SK-N-SH (cell line): ENCODE data around the gene CCSER1. TPM values are rescaled to one million over a fixed set of nuclear protein-coding genes. Genes with fewer than 3 reads are reported as not detected.

Experiments
- CTCF ChIA-PET: fragments of 300-600, 350-600 bp; formaldehyde crosslinking; extraction: SDS; loops from one replicate; lab custom pipeline; 2021; lab: Yijun Ruan, JAX
- POLR2A ChIA-PET: fragments of 350-600 bp; sonication (Branson Sonifier 250); formaldehyde crosslinking; extraction: SDS; loops from one replicate; lab custom pipeline; 2020; ENCODE audit warnings: antibody characterized with exemption, inconsistent platforms; lab: Yijun Ruan, JAX
- DNase-seq: peaks from one replicate; pipeline ENCODE4 v3.0.0; 2012
- H2AFZ ChIP-seq: fragments of 200-600 bp; sonication (generic); 2 replicates; pipeline ENCODE4 v1.8.1; 2016; ENCODE audit warnings: antibody characterized with exemption, mild to moderate bottlenecking, low read depth
- H3F3A ChIP-seq: fragments of 200-600 bp; sonication (generic); replicated peaks from 2 replicates; pipeline ENCODE3; 2016; ENCODE audit warnings: antibody characterized with exemption, mild to moderate bottlenecking; ENCODE audit not compliant: insufficient read depth
- H3K27ac ChIP-seq, 2 experiments: fragments of 200-500 bp in 1 of 2; fragments of 200-600 bp in 1 of 2; sonication (Bioruptor generic) in 1 of 2; sonication (generic), shearing (Covaris generic) in 1 of 2; 2 replicates each; pipeline versions ENCODE4 v1.5.1 to v1.6.1; 2014 to 2016; ENCODE audit warnings: low read depth in 2 of 2, inconsistent platforms in 1 of 2, low read length in 1 of 2, mild to moderate bottlenecking in 1 of 2, mixed read lengths in 1 of 2
- H3K27me3 ChIP-seq: fragments of 200-600 bp; sonication (generic), shearing (Covaris generic); 2 replicates; pipeline ENCODE4 v1.6.1; 2016; ENCODE audit warnings: mixed run types; ENCODE audit not compliant: insufficient read depth
- H3K36me3 ChIP-seq, 2 experiments: fragments of 200-500 bp in 1 of 2; fragments of 200-600 bp in 1 of 2; sonication (Bioruptor generic) in 1 of 2; sonication (generic) in 1 of 2; replicated peaks in 1 of 2; 2 replicates each; pipeline versions ENCODE3 to v1.5.1; 2014 to 2016; ENCODE audit warnings: low read length in 1 of 2, mild to moderate bottlenecking in 1 of 2; ENCODE audit not compliant: insufficient read depth in 2 of 2, control insufficient read depth in 1 of 2
- H3K4me1 ChIP-seq, 2 experiments: fragments of 200-500 bp in 1 of 2; fragments of 200-600 bp in 1 of 2; sonication (Bioruptor generic) in 1 of 2; sonication (generic), shearing (Covaris generic) in 1 of 2; 2 replicates each; pipeline versions ENCODE4 v1.5.1 to v1.6.1; 2014 to 2016; ENCODE audit warnings: low read depth in 1 of 2, low read length in 1 of 2, mixed run types in 1 of 2; ENCODE audit not compliant: insufficient read depth in 2 of 2, control insufficient read depth in 1 of 2
- H3K4me2 ChIP-seq: fragments of 200-600 bp; sonication (generic), shearing (Covaris generic); 2 replicates; pipeline ENCODE4 v1.6.1; 2017; ENCODE audit warnings: mixed run types
- H3K4me3 ChIP-seq, 2 experiments: fragments of 200-500 bp in 1 of 2; fragments of 200-600 bp in 1 of 2; sonication (Bioruptor generic) in 1 of 2; sonication (generic), shearing (Covaris generic) in 1 of 2; 2 replicates each; pipeline versions ENCODE4 v1.5.1 to v1.8.1; 2014 to 2016; ENCODE audit warnings: low read depth in 2 of 2, inconsistent platforms in 1 of 2, low read length in 1 of 2, mild to moderate bottlenecking in 1 of 2, mixed read lengths in 1 of 2, moderate library complexity in 1 of 2
- H3K79me2 ChIP-seq: fragments of 200-600 bp; sonication (generic); 2 replicates; pipeline ENCODE4 v1.8.1; 2017; ENCODE audit warnings: mild to moderate bottlenecking; ENCODE audit not compliant: insufficient read depth
- H3K9ac ChIP-seq: fragments of 200-600 bp; sonication (generic); 2 replicates; pipeline ENCODE4 v1.6.1; 2017; ENCODE audit warnings: mixed run types
- H3K9me2 ChIP-seq: fragments of 200-600 bp; sonication (generic); 2 replicates; pipeline ENCODE4 v1.6.1; 2017; ENCODE audit warnings: mixed run types
- H3K9me3 ChIP-seq: fragments of 200-600 bp; sonication (generic); 2 replicates; pipeline ENCODE4 v1.6.1; 2017; ENCODE audit warnings: mixed run types, mild to moderate bottlenecking, moderate library complexity
- H4K20me1 ChIP-seq: fragments of 200-600 bp; sonication (generic); 2 replicates; pipeline ENCODE4 v1.6.1; 2017; ENCODE audit warnings: mild to moderate bottlenecking, mixed run types; ENCODE audit not compliant: insufficient read depth
- CHD2 ChIP-seq: fragments of 150-350 bp; IDR thresholded peaks from 2 replicates; pipeline ENCODE4 v1.6.1; 2018; ENCODE audit warnings: low read length; ENCODE audit not compliant: partially characterized antibody
- CTCF ChIP-seq: fragments of 200-600 bp; sonication (generic); IDR thresholded peaks from 2 replicates; pipeline ENCODE4 v1.6.1; 2017; ENCODE audit warnings: antibody characterized with exemption, mild to moderate bottlenecking, moderate library complexity
- FOSL2 ChIP-seq: IDR thresholded peaks from 2 replicates; pipeline ENCODE4 v1.4.0; 2012; ENCODE audit warnings: low read depth, mild to moderate bottlenecking, moderate library complexity, borderline replicate concordance
- FOXM1 ChIP-seq: IDR thresholded peaks from 2 replicates; pipeline ENCODE4 v1.4.0; 2012; ENCODE audit warnings: low read depth, mild to moderate bottlenecking
- GABPA ChIP-seq: IDR thresholded peaks from 2 replicates; pipeline ENCODE4 v1.4.0; 2012; ENCODE audit warnings: low read depth, mild to moderate bottlenecking
- GATA2 ChIP-seq: sonication (generic); formaldehyde crosslinking; IDR thresholded peaks from 2 replicates; pipeline ENCODE4 v1.5.0; 2020; ENCODE audit warnings: mild to moderate bottlenecking, missing genetic modification reagents
- IRF3 ChIP-seq: fragments of 150-350 bp; IDR thresholded peaks from 2 replicates; pipeline ENCODE4 v1.6.1; 2016; ENCODE audit warnings: mild to moderate bottlenecking, low read depth, low read length
- JUND ChIP-seq: IDR thresholded peaks from 2 replicates; pipeline ENCODE4 v1.4.0; 2012
- POLR2AphosphoS5 ChIP-seq: IDR thresholded peaks from 2 replicates; pipeline ENCODE4 v1.6.1; 2012; ENCODE audit warnings: low read depth, low read length
- RAD21 ChIP-seq: IDR thresholded peaks from 2 replicates; pipeline ENCODE4 v1.6.1; 2012; ENCODE audit warnings: mild to moderate bottlenecking, low read length
- REST ChIP-seq: IDR thresholded peaks from 2 replicates; pipeline ENCODE4 v1.6.1; 2012; ENCODE audit warnings: mild to moderate bottlenecking, low read depth, low read length, moderate library complexity
- RFX5 ChIP-seq: IDR thresholded peaks from 2 replicates; pipeline ENCODE4 v1.6.1; 2012; ENCODE audit warnings: mild to moderate bottlenecking, improper control_type of control experiment, low read length
- RXRA ChIP-seq: IDR thresholded peaks from 2 replicates; pipeline ENCODE4 v1.4.0; 2012; ENCODE audit warnings: low read depth, mild to moderate bottlenecking, borderline replicate concordance
- SIN3A ChIP-seq: IDR thresholded peaks from 2 replicates; pipeline ENCODE4 v1.6.1; 2012; ENCODE audit warnings: low read depth, mild to moderate bottlenecking, low read length, moderate library complexity, borderline replicate concordance
- SMC3 ChIP-seq: IDR thresholded peaks from 2 replicates; pipeline ENCODE4 v1.6.1; 2012; ENCODE audit warnings: low read depth, low read length, improper control_type of control experiment
- TCF12 ChIP-seq: IDR thresholded peaks from 2 replicates; pipeline ENCODE4 v1.4.0; 2012
- USF1 ChIP-seq: IDR thresholded peaks from 2 replicates; pipeline ENCODE4 v1.4.0; 2012; ENCODE audit warnings: low read depth, borderline replicate concordance
- YY1 ChIP-seq: IDR thresholded peaks from 2 replicates; pipeline ENCODE4 v1.4.0; 2012; ENCODE audit warnings: low read depth, mild to moderate bottlenecking
- ZBTB33 ChIP-seq: IDR thresholded peaks from 2 replicates; pipeline ENCODE4 v1.4.0; 2012; ENCODE audit warnings: low read depth, borderline replicate concordance
- WGBS: methylation state at CpG from one replicate; pipeline ENCODE4 v1.1.6; 2017; ENCODE audit warnings: low lambda C conversion rate; 5-methylcytosine and 5-hydroxymethylcytosine counted together
- polyA plus RNA-seq, 3 experiments: library from polyadenylated mRNA; depleted of rRNA; stranded (reverse); fragments of >200 nt; gene quantifications; 2 replicates each; pipeline ENCODE4 v1.2.3, GENCODE V29; 2012

Gene CCSER1
- polyA plus RNA-seq, 1 of the 3 experiments (the other 2 are of a cell fraction): 0.05 TPM

- no peak for TF ChIP-seq GABPA
- no peak for TF ChIP-seq TCF12
- no peak for TF ChIP-seq RAD21
These were observed 32.9 kb downstream of the CCSER1 start (continued) for GRCh38 chr4:90160044-90160443.

- H3K79me2 ChIP-seq: no peaks in the 10 kb centered on the region
- H3K27me3 ChIP-seq: no peaks in the 10 kb centered on the region
- H4K20me1 ChIP-seq: no peaks in the 10 kb centered on the region
- H2AFZ ChIP-seq: no peak overlapping the region
- no peaks in the 10 kb centered on the region; a peak in 2 of 4 replicates for H3K4me1 ChIP-seq
- H3F3A ChIP-seq: no peaks in the 10 kb centered on the region
- H3K9ac ChIP-seq: no peak overlapping the region
- TF ChIP-seq REST: no peak
- no peak for TF ChIP-seq JUND
- TF ChIP-seq RXRA: no peak
- TF ChIP-seq IRF3: no peak
- TF ChIP-seq FOSL2: no peak
- TF ChIP-seq YY1: no peak
- TF ChIP-seq GATA2 (CRISPR knock-in tag): no peak
- no peak for TF ChIP-seq SMC3
- no peak for TF ChIP-seq ZBTB33
- no peak for TF ChIP-seq CHD2
- no peak for TF ChIP-seq GABPA
- no peak for TF ChIP-seq SIN3A
- no peak for TF ChIP-seq CTCF
- no peak for TF ChIP-seq RFX5
- TF ChIP-seq RAD21: no peak
- no peak for TF ChIP-seq POLR2AphosphoS5
- TF ChIP-seq USF1: no peak
- no peak for TF ChIP-seq FOXM1
- no peaks in the 10 kb centered on the region for H3K9me3 ChIP-seq
- WGBS: 65% methylated on average over 1 of the region's 1 CpG
- no peaks in the 10 kb centered on the region for H3K36me3 ChIP-seq
- ChIA-PET CTCF (no interaction called here), POLR2A (no interaction called here)
- DNase-seq: no peak
- H3K9me2 ChIP-seq: no peaks in the 10 kb centered on the region
- no peak overlapping the region for H3K4me3 ChIP-seq
- no peak overlapping the region for H3K4me2 ChIP-seq
- no peak overlapping the region for H3K27ac ChIP-seq
These were observed 35.4 kb downstream of the CCSER1 start for GRCh38 chr4:90162566-90162965.
